ENCODE measurements around the gene VEZT. TPM values are rescaled to one million over a fixed set of nuclear protein-coding genes. Genes with fewer than 3 reads are reported as not detected.

The VEZT gene
- polyA plus RNA-seq, 1 donor from 2014 or later = 219 TPM

DNA sequence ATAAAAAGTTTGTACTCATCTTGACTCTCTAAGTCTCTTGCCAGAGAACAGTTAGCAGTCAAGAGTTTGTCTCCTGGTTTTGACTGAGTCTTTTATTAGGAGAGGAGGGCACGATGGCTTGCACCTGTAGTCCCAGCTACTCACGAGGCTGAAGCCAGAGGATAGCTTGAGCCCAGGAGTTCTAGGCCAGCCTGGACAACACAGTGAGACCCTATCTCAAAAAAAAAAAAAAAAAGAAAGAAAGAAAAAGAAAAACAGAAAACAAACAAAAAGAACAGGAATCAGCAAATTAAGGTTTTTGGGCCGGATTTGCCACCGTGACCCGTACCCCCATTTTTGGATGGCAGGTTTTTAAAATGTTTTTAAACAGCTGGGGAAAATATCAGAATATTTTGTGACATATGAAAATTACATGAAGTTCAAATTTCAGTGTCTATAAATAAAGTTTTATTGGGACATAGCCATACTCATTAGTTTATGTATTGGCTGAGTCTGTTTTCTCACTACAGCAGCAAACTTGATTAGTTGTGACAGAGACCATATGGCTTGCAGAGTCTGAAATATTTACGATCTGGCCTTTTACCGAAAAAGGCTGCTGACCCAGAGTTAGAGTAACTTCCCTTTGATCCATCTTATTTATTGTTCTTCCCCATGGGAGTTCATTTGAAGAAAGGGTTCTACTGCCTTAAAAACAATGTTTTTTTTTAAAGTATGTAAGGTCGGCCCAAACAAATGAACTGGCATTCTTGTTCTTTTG lies 31.2 kb downstream of the VEZT start:
- Histone ChIP-seq H3K4me2 (ENCODE audit: low read length) (no peak overlapping the region), H3K36me3 (ENCODE audit: insufficient read depth, low read length) (peaks cover 14% of the 10 kb centered on the region), H3K4me3 (ENCODE audit: low read length) (no peak overlapping the region), H3K27me3 (ENCODE audit: insufficient read depth, low read depth, low read length) (no peaks in the 10 kb centered on the region), H2AFZ (ENCODE audit: low read depth, low read length) (no peak overlapping the region), H3K9ac (ENCODE audit: low read length) (no peak overlapping the region), H3K27ac (ENCODE audit: low read length) (no peak overlapping the region), H3K79me2 (replicated peaks; ENCODE audit: insufficient read depth, low read length) (peaks cover 91% of the 10 kb centered on the region), H3F3A (ENCODE audit: insufficient read depth, low read length, poor library complexity, severe bottlenecking) (no peaks in the 10 kb centered on the region), H4K20me1 (ENCODE audit: insufficient read depth) (peaks cover 36% of the 10 kb centered on the region), H3K9me3 (ENCODE audit: low read length) (no peaks in the 10 kb centered on the region), H3K9me2 (ENCODE audit: insufficient read depth, low read length) (no peaks in the 10 kb centered on the region)
- TF ChIP-seq REST (IDR thresholded peaks at IDR 0.05; ENCODE audit: borderline replicate concordance) (no peak), POLR2AphosphoS5 (IDR thresholded peaks at IDR 0.05) (no peak), RAD21 (conservative IDR thresholded peaks at IDR 0.05) (no peak), SMC3 (conservative IDR thresholded peaks at IDR 0.05; ENCODE audit: poor library complexity) (no peak), EZH2 (IDR thresholded peaks at IDR 0.05; ENCODE audit: borderline replicate concordance, insufficient read depth, low read length, poor library complexity, severe bottlenecking) (no peak), CTCF (IDR thresholded peaks at IDR 0.05; ENCODE audit: poor library complexity, severe bottlenecking) (no peak)

DNA sequence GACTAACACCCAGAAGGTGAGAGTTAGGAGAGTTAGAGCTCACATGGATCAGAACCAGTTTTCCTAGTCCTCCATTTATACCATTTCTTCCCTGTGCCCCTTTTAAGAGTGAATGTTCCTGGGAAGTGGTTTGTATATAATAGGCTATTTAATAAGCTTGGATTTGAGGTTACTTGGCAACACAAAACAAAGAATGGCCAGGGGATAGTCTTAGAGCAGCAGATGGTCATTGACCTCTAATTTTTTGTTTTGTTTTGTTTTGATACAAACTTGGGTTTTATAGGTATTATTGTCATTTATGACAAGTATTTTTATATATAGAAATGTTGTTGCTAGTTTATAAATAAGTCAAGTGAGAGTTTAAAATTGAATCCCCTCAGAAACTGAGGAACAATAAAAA lies 35.8 kb downstream of the VEZT start:
- no peak overlapping the region for H3K4me3 ChIP-seq (ENCODE audit: low read length)
- peaks cover 60% of the 10 kb centered on the region for H3K79me2 ChIP-seq (replicated peaks; ENCODE audit: insufficient read depth, low read length)
- no peak overlapping the region for H3K4me2 ChIP-seq (ENCODE audit: low read length)
- H3K9me2 ChIP-seq (ENCODE audit: insufficient read depth, low read length) = no peaks in the 10 kb centered on the region
- peaks cover 26% of the 10 kb centered on the region for H3K36me3 ChIP-seq (ENCODE audit: insufficient read depth, low read length)
- H3K27ac ChIP-seq (ENCODE audit: low read length) = no peak overlapping the region
- H3K9me3 ChIP-seq (ENCODE audit: low read length) = no peaks in the 10 kb centered on the region
- H3K27me3 ChIP-seq (ENCODE audit: insufficient read depth, low read depth, low read length) = no peaks in the 10 kb centered on the region
- TF ChIP-seq SMC3 (conservative IDR thresholded peaks at IDR 0.05; ENCODE audit: poor library complexity) (no peak), RAD21 (conservative IDR thresholded peaks at IDR 0.05) (no peak), REST (IDR thresholded peaks at IDR 0.05; ENCODE audit: borderline replicate concordance) (no peak), EZH2 (IDR thresholded peaks at IDR 0.05; ENCODE audit: borderline replicate concordance, insufficient read depth, low read length, poor library complexity, severe bottlenecking) (no peak), EP300 (conservative IDR thresholded peaks at IDR 0.05; ENCODE audit: poor library complexity, severe bottlenecking) (no peak), MXI1 (conservative IDR thresholded peaks at IDR 0.05; ENCODE audit: poor library complexity, severe bottlenecking) (no peak), CTCF (IDR thresholded peaks at IDR 0.05; ENCODE audit: poor library complexity, severe bottlenecking) (no peak), POLR2AphosphoS5 (IDR thresholded peaks at IDR 0.05) (no peak), TAF1 (IDR thresholded peaks at IDR 0.05; ENCODE audit: low read depth) (no peak)
- no peak overlapping the region for H2AFZ ChIP-seq (ENCODE audit: low read depth, low read length)
- H3K9ac ChIP-seq (ENCODE audit: low read length) = no peak overlapping the region
- no peaks in the 10 kb centered on the region for H3F3A ChIP-seq (ENCODE audit: insufficient read depth, low read length, poor library complexity, severe bottlenecking)
- peaks cover 22% of the 10 kb centered on the region for H4K20me1 ChIP-seq (ENCODE audit: insufficient read depth)
